NK-92 (cell line): ENCODE measurements around the gene HP1BP3.

Source experiments
- DNase-seq: peaks from one replicate; lab custom pipeline; 2025; ENCODE audit not compliant: unreplicated experiment; lab: John Stamatoyannopoulos, UW

HP1BP3 gene

GRCh38 chr1:20712215-20712577 is 74.9 kb downstream of the HP1BP3 start:
- DNase-seq = no peak

- no peak for DNase-seq
These were observed 75.6 kb downstream of the HP1BP3 start for GRCh38 chr1:20711285-20712214.

GRCh38 chr1:20710469-20711284 is 76.4 kb downstream of the HP1BP3 start:
- DNase-seq = no peak

- DNase-seq = no peak
These were observed 77.2 kb downstream of the HP1BP3 start for GRCh38 chr1:20709868-20710267.

GRCh38 chr1:20708891-20709290 is 78.2 kb downstream of the HP1BP3 start:
- no peak for DNase-seq

GRCh38 chr1:20708057-20708456 is 79.0 kb downstream of the HP1BP3 start:
- DNase-seq = no peak

GRCh38 chr1:20706841-20707240 is 80.3 kb downstream of the HP1BP3 start:
- DNase-seq = no peak

- DNase-seq = no peak
These were observed 81.8 kb downstream of the HP1BP3 start for GRCh38 chr1:20705203-20705755.

- DNase-seq = no peak
These were observed 82.5 kb downstream of the HP1BP3 start for GRCh38 chr1:20704390-20705202.

GRCh38 chr1:20703124-20703756 is 83.9 kb downstream of the HP1BP3 start:
- no peak for DNase-seq

- DNase-seq = no peak
These were observed 84.7 kb downstream of the HP1BP3 start for GRCh38 chr1:20702416-20702815.

GRCh38 chr1:20701847-20702246 is 85.3 kb downstream of the HP1BP3 start:
- no peak for DNase-seq

GRCh38 chr1:20701446-20701845 is 85.7 kb downstream of the HP1BP3 start:
- DNase-seq = no peak

- no peak for DNase-seq
These were observed 86.4 kb downstream of the HP1BP3 start for GRCh38 chr1:20700636-20701215.

- DNase-seq = no peak
These were observed 87.5 kb downstream of the HP1BP3 start for GRCh38 chr1:20699558-20699957.

- no peak for DNase-seq
These were observed 88.8 kb downstream of the HP1BP3 start for GRCh38 chr1:20698195-20698910.

GRCh38 chr1:20697563-20697962 is 89.5 kb downstream of the HP1BP3 start:
- no peak for DNase-seq

GRCh38 chr1:20696397-20697333 is 90.4 kb downstream of the HP1BP3 start:
- DNase-seq = no peak
